GM18861 (cell line): ENCODE measurements around the gene MCF2L.

Experiments
- ATAC-seq: cut with Tn5 transposase; IDR thresholded peaks from one replicate; pipeline ENCODE4 v1.9.1; 2021; ENCODE audit not compliant: unreplicated experiment

MCF2L gene

GRCh38 chr13:112978561-112979405 lies 9.8 kb downstream of the MCF2L start:
- no peak for ATAC-seq

DNA sequence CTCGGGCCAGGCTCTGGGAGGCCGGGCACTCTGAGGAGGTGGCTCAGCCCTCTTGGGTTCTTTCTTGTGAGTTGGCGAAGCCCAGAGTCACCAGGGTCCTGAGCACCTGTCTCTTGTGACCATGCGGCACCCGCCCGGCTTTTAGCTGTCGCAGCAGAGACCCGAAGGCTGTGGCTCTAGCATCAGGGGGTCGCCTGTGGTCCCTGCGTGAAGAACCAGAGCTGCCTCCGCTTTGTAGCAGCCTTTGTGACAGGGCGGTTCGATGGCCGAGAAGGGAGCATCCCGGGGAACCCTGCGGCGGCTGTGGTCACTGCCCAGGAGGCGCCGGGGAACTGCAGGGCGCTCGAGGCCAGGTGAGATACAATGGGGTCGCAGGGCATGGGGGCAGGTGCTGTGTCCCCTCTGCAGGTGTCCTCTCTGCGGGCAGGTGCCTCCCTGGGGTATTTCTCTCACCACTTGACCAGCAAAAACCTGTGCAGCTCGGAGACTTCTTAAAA lies 10.4 kb downstream of the MCF2L start:
- ATAC-seq, result no peak

GRCh38 chr13:112980434-112980833 lies 11.4 kb downstream of the MCF2L start:
- no peak for ATAC-seq

GRCh38 chr13:112981451-112981850 lies 12.4 kb downstream of the MCF2L start:
- no peak for ATAC-seq

GRCh38 chr13:112982281-112983041 lies 13.4 kb downstream of the MCF2L start:
- no peak for ATAC-seq

DNA sequence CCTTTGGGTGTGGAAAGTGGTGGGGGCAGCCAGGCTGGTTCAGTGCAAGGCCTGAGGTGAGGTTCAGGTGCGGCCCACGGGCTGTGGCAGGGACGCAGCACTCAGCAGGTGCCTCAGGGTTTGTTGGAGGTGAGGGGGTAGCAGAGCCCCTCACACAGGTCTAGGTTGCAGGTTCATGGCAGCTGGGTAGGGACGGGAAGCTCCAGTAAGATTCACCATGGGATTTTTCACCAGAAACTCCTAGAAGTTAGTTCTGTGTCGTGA lies 14.0 kb downstream of the MCF2L start:
- no peak for ATAC-seq

- no peak for ATAC-seq
Measured at GRCh38 chr13:112983428-112984196, 14.6 kb downstream of the MCF2L start.

DNA sequence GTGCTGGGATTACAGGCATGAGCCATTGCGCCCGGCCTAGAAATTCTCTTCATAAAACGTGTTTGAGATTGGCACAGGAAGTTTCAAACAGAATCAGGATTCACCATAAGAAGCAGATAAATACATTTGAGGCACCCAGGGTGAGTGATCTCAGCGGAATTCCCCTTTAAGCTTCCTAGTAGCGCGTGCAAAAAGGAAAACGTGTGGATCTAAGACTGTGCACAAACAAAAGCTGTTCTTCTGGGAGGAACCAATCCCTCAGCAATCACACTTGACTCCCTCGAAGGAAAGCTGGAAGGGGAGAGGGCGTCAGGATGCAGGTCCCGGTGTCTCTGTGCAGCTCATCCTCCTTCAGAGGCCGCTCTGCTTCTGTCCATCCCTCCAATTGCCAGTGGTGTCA lies 15.5 kb downstream of the MCF2L start:
- no peak for ATAC-seq

GRCh38 chr13:112984954-112985802 lies 16.2 kb downstream of the MCF2L start:
- ATAC-seq, result no peak

DNA sequence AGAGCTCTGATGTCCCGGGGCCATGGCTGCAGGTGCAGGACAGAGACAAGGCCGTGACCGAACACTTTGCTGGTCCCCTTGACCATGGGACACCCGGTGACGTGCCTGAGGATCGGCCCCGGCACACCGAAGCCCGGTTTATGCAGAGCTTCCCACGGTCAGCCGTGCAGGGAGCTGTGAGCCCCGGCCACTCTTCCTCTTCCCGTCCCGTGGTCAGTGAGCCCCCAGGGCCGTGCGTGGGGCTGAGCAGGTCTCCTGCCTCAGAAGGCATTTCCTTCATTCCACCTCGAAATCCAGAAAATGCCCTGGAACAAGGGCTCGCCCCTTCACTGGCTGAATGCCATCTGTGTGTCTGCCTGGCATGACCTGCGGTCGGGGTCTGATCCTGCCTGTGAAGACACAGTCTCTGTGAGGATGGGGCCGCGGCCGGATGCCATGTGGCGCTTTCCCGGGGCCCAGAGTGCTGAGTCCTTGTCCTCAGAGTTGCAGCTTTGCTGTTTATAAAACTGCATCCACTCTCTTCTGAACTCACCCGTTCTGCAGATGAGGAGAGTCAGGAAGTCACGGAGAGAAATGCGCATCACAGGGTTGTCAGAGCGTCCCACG lies 16.9 kb downstream of the MCF2L start:
- ATAC-seq, result no peak

- no peak for ATAC-seq
Measured at GRCh38 chr13:112986470-112986869, 17.5 kb downstream of the MCF2L start.

DNA sequence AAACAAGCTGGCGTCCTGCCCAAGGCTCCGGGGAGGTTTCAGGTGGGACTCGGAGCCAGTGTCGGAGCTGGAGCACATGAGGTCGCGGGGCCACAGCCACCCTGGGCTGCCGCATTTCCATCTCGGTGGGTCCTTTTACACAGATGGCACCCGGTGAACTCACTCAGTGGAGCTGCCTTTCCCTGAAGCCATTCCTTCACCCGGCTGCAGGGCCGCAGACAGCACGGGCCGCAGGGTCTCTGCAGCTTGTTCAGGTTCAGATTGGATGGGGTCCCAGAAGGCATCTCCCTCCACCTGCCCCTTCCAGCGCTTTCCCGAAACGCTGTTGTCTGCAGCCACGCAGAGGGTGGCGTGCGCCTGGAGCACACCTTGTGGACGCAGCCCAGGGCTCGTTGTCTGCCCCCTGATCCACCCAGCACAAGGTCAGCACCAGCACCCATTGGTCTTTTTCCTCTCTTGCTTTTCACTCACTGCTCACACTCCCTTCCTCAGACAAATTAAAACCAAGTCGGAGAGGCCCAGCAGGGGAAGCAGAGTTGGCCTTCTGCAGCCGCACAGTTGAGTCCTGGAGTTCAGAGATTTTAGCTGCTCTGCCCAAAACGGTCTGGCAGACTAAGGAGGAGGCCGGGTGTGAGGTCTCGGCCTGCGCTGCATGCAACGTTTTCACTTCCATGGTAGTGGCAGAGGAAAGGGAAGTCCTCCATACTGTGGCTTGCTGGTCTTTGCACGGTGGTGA lies 18.1 kb downstream of the MCF2L start:
- no peak for ATAC-seq

DNA sequence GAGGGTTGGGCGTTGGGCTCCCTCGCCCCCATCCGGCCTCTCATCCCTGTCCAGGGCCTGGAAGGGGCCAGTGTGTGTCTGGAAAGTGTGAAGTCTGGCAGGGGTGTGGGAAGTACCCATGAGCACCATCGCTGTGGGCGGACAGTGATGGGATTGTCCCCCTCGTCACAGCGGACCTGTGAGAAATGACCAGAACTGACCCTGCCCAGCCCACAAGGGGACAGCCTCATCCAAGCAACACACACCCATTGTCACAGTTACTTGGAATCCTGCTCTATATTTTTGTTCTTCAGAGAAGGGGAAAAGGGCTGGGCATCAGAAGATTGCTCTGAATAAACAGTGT lies 18.6 kb downstream of the MCF2L start:
- ATAC-seq, result no peak

GRCh38 chr13:112990783-112991182 lies 21.8 kb downstream of the MCF2L start:
- ATAC-seq, result no peak

DNA sequence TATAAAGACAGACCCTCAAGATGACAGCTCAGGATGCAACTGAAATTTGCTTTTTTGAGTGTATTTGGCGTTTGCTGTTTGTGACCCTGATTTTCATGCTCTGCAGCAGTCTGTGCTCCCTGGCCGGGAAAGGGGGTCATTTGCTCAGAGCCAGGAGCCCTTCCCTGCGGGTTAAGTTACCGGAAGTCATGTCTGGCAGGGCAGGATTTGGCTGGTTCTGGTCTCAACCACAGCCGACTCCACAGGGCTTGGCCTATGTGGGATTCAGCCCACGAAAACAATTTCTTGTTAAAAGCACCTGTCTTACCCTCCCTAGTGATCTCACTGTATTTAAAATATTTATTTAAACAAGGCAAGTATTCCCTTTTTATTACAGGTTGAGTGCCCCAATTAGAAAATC lies 22.6 kb downstream of the MCF2L start:
- no peak for ATAC-seq

DNA sequence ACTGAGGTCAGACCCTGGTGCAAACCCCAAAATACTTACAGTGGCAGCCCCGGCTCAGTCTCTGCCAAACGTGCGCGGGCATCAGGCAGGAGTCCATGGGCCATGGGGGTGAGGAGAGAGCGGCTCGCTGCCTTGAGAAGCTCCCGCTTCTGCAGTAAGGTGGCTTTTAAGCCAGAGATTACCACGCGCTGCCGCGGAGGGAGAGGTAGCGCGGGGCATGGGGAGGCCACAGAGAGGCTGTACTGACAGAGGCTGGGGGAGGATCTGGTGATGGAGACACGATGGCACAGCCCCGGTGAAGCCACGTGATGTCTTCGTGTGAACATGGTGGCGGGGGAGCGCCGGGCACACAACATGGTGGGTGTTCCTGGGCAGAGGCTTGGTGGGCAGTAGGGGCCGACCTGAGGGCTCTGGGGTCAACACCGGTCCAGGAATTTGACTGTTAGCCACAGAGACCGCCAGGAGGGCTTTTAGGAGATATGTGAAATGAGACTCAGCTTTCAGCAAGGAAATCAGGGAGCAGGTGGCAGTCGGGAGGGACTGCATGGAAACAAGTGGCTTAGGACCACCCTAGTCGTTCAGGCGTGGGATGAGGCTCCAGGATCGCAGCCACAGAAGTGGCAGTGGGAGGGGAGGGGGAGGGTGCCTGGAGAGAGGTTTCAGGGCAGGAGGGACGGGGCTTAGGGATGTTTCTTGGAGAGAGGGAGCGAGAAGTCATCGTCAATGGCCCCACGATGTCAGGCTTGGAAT lies 24.1 kb downstream of the MCF2L start:
- no peak for ATAC-seq

DNA sequence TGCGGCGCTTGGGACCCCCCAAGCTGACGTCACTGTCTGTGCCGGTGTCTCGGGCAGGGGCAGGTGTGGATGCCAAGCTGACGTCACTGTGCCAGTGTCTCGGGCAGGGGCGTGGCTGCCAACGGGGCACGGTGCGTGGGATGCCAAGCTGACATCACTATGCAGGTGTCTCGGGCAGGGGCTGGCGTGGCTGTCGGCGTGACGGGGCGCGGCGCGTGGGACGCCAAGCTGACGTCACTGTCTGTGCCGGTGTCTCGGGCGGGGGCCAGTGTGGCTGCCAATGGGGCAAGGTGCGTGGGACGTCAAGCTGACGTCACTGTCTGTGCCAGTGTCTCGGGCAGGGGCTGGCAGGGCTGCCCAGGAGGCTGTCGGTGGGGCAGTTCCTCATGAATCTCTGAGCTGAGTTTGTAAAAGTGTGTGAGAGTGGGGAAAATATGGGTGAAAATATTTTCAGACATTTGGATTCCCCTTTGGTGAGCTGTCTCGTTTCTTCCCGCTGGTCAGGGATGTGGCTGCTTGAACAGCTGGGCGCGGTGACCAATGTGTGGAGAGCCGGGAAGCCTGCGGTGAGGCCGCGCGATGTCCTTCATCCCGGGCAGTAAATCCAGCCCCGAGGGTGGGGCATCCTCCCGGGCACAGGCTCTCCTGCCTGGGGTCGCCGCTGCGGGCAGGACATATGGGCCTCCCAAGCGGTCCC lies 25.2 kb downstream of the MCF2L start:
- no peak for ATAC-seq

- ATAC-seq, result no peak
Measured at GRCh38 chr13:112994781-112995355, 25.9 kb downstream of the MCF2L start.
